Renal pelvis (tissue), 4 donors: Measurements from ENCODE around the gene SLC9A3. TPM values are rescaled to one million over a fixed set of nuclear protein-coding genes. Genes with fewer than 3 reads are reported as not detected.

ENCODE experiments used
- DNase-seq: peaks from one replicate; pipeline ENCODE4 v3.0.0-alpha.2; 2013
- polyA plus RNA-seq, 3 donors: library from polyadenylated mRNA; unstranded; fragments of 120-200 nt; gene quantifications; one replicate each; pipeline ENCODE4 v1.2.1, GENCODE V29; 2013; ENCODE audit not compliant: insufficient read length in 3 of 3

Gene SLC9A3
- polyA plus RNA-seq, 3 donors: 46.4 to 69.6 (median 58.0) TPM

DNA sequence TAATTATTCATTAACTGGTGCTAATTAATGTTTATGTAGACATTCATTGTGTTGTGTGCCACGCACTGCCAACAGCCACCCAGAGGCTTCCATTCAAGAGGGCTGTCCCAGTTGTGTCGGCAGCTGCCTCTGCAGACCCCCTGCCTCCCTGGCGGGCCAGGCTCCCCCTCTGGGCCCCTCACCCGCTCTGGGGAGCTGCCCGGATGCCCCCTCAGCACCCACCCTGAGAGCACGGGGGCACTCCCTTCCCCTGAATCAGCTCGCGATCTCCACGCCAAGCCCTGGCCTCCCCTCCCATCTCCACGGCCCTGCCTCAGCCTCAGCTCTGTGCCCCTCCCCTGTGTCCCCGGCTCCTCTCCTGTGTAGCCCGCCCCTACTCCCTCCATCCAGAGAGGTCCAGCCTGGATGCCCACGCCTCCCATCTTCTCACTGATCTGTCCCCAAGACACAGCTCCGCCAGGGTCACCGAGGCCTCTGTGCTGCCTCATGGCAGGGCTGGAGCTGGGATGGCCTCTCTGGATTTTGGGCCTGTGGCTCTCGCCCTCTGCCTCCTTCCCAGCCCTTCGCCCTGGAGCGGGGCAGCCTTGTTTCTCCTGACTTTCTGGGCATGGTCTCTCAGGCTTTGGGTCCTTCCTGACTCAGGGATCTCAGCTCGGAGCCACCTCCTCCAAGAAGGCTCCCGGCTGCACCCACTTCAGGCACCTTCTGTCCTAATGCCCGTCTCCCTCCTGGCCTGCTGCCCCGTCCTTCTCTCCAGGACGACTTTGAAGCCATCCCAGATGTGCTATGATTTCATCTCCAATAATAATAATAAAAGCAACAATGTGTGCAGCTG is 16.0 kb upstream of the SLC9A3 start:
- no peak for DNase-seq

DNA sequence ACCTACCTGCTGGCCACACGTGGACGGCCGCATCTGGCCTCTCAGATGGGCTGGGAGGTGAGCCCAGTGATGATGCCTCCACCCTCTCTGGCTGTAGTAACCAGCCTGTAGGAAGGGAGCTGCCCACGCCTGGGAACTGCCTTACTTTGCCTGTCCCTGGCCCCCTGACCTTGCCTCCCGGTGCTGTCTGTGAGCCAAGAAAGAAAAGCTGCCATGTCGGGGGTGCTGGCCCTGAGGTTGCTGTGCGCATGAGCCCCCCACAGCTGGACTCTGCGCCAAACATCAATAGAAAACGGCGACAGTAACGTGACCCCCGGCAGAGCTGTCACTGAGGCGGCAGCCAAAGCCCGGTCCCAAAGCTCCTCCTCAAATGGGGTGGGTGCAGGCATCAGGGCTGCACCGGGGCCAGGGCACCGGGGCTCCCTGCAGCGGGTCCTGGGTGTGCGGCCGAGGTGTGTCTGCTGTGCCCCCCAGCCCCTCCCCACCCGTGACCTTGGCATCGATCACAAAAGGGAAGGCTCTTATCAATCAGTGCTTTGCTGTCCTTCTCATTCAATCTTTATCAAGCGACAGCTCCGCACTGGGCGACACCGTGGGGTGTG is 15.3 kb upstream of the SLC9A3 start:
- no peak for DNase-seq

DNA sequence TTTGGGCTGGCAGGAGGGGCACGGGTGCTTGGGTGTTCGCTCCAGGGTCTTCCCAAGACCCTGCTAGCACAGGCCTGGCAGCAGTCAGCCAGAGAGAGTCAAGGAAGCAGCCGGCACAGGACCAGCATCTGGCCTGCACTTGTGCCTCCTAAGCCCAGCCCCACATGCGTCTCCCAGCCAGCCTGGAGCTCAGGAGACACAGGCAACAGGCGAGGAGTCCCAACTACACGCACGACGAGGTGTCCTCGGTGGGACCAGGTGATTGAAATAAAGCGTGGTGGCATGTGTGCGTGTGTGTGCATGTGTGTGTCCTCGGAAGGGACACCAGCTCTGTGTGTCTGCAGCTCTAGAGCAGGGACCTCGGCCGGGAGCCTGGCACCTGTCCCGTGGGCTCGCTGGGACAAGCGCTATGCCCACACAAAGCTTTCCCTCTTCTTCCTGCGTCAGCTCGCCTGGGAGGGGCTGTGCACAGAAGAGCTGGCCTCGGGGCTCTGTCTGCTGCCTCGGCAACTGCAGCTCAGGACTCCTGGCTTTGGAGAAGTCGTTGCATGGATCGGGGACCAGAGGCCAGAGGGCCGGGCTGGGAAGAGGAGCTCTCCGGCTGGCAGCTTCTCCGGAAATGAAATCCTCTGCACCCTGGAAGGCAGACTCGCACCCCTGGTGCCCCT is 14.7 kb upstream of the SLC9A3 start:
- DNase-seq: no peak

DNA sequence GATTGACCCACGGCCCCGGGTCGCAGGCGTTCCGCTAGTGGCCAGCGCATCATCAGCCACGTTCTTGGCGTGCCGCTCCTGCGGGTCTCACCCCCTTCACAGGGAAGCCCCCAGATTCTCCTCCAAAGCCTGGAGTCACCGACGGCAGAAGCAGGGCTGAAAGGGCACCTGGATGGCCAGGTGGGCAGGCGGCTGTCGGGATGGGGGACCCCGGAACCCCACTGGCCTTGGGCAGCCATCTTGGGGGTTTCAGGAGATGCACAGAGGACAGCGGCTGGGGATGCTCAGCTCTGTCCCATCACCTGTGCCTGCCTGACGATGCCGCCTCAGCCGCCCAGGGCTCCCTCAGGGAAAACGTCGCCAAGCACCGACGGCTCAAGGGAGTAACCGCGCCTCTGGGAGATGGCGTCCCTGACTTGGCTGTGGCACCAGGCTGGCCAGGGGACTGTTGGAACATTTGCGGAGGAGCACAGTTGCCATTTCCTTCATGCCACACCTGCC is 14.1 kb upstream of the SLC9A3 start:
- no peak for DNase-seq

DNA sequence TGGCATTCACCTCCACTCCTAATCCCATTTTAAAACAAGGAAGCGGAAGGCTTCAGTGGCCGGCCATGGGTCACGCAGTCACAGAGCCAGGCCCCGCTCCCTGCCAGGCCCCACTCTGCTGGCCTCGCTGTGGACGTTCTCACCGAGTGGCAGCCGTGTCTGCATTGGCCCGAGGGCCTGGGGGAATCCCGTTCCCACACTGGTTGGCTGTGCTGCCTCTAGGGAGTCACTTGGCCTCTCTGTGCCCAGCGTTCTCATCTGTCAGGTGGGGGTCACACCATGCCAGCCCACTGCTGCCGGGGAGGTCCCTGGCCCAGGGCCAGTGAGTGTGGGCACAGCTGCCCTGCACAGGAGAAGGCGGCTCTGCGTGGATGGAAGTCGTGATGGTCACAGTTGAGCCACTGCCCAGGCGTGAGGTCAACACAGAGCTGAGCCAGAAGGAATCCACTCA is 13.4 kb upstream of the SLC9A3 start:
- no peak for DNase-seq

DNA sequence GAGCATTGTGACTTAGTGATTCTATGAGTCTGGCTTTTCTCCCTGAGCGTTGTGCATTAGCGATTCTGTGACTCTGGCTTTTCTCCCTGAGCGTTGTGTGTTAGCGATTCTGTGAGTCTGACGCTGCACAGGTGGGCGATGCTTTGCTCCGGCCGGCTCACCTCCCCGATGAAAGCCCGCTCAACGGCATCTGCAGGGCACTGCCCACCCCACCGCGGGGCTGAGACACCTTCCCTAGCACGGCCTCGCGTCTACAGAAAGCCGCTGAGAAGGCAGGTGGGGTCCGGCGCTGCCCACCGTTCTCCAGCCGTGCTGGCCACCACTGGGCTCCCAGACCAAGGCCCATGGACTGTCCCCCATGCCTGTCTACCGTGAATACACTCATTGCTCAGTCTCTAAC is 12.8 kb upstream of the SLC9A3 start:
- no peak for DNase-seq

DNA sequence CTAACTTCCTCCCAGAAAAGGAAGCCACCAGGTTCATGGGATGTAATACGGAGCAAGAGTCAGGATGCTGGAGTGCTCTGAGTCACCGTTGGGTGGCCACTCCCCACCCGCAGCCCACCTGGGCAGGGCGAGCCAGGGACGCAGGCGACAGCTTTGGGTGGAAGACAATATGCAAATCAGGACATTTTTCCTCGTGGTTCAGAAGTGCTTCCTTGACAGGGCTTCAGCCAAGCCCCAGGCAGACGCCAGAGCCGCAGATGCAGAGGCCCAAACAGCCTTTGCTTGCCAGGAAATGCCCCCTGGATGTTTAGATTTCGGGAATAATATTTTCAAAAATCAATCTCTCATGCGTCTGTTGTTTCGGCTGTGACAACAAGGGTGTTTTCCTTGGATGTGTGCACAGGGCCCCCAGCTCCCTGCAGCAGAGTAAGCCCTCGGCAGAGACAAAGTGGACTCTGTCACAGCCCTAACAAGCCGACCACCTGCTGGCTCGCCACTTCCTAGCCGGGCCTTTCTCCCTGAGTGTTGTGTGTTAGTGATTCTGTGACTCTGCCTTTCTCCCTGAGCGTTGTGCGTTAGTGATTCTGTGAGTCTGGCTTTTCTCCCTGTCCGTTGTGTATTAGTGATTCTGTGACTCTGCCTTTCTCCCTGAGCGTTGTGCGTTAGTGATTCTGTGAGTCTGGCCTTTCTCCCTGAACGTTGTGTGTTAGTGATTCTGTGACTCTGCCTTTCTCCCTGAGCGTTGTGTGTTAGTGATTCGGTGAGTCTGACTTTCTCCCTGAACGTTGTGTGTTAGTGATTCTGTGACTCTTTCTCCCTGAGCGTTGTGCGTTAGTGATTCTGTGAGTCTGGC is 11.8 kb upstream of the SLC9A3 start:
- DNase-seq: no peak

DNA sequence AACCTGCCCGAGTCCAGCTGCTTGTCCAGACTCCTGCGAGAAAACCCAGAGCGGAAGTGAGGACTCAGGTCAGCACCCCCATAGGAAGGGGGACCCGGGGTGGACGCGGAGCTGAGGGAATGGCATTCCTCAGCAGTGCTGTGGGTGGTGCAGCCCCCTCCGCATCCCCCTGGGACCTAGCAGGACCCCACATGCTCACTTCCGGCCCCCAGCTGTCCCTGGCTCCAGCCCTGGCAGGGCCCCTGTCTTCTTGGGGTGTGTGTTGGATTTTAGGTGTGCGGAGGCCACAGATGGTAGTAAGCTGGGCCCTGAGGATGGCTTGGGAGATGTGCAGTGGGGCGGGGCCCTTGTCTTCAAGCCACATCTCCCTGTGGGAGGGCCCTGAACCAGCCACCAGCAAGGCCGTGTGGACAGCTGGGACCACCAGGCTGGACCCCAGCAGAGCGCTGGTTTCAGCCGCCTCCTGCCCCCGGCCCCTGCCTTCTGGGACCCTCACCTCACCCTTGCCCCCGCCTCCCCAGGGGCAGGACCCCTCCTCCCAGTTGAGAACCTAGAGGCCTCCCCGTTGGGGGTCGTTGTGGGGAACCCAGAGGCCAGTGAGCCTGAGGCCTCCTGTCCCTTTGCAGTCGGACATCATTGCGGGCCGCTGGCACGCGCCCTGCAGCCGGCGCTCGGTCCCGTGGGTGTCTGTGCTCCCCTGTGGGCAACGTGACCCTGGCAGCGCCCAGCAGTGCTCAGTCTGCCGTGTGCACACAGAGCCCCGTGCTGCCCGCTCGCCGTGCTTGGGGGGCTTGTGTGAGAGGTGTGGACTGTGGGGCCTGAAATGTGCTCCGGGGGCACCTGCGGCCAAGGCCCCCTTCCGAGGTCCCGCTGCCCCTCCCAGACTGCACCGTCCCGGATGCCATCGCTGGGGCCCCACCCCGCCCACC is 10.8 kb upstream of the SLC9A3 start:
- no peak for DNase-seq

DNA sequence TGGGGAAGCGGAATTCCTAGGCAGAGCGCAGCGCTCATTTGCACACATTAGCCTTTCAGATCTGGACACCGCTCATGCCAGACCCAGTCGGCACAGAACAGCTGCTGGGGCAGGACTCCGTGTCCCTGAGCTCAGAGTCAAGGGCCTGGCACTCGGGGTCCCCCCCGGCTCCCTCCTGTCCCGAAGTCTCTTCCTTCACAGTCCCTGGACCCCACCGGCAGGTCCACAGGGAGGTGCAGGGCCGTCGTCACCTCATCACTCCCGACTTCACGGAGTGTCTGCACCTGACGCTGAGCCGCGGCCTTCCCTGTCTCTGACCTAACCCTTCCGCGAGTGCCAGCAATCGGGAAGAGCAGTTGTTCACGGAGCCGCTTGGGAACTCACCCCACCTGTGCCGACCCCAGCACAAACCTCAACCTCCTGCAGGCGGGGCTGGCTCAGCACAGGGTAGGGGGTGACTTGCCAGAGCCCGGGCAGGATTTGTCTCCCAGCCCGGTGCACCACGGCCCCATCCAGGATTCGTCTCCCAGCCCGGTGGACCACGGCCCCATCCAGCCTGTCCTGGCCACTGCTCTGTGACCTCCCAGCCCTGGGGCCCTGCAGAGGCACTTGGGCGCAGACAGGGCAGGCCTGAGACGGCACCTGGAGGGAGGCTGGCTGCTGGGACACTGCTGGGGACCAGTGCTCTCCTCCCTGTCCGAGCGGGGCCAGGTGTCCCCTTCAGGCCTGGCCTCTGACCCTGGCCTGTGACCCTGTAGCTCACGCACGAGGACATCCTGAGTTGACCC is 9.9 kb upstream of the SLC9A3 start:
- DNase-seq: no peak

DNA sequence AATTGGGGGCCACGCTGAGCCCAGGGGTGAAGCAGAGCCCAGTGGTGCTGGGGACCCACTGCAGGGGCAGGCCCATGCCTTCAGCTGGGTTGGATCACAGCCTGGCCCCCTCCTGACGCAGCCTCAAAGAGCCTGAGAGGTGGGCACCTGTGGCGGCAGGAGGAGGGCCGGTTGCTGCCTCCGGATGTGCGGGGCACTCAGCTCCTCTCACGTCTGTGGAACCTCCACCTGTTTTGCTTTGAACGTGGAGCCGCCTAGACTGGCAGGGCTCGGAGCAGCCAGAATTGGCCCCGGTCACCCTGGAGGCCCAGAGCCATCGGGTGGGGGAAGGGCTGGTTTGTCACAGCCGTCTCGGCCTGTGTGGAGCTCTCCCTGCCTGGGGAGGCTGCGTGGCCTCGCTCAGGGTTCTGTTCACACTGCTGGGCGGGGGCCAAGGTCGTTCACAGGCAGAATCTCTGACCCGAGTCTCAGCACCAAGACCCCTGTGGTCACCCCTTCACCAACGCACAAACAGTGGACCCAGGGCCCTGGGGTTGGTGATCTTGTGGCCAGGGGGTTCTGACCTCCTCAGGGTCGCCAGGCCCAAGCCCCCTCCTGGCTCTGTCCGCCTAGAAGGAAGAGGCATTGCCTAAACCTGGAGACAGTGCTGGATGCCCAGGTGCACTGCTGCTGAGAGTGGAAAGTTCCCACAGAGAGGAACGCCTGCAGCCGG is 9.2 kb upstream of the SLC9A3 start:
- DNase-seq: no peak

DNA sequence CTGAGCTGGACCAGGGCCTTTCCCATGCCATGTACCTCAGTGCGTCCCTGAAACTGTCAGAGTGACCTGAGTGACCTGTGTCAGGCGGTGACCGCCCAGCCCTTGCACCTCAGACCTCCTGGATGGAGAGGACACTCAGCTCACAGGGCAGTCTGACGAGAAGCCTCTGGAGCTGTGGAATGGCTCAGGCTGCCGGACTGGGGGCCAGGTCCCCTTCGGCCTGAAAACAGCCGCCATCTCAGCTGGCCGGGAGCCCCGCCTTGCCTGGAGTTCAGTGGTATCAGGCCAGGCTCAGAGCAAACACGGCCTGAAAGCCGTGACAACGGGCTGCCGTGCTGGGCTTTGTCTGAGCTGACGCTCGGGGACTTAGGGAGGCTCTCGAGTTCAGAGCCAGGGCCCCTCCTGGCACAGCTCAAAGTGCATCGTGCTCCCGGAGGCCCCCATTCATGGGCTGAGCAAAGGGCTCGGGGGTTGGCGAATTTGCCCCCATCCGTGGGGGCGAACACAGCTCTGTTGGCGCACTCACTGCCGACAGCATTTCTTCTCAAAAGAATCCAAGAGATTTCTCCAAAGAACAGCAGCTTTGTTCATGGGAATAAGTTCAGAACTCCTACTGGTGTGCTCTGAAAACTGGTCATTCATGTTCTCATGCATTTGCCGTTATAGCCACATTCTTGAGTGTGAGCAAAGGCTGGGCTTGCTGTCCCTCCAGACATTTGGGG is 8.4 kb upstream of the SLC9A3 start:
- DNase-seq: no peak

DNA sequence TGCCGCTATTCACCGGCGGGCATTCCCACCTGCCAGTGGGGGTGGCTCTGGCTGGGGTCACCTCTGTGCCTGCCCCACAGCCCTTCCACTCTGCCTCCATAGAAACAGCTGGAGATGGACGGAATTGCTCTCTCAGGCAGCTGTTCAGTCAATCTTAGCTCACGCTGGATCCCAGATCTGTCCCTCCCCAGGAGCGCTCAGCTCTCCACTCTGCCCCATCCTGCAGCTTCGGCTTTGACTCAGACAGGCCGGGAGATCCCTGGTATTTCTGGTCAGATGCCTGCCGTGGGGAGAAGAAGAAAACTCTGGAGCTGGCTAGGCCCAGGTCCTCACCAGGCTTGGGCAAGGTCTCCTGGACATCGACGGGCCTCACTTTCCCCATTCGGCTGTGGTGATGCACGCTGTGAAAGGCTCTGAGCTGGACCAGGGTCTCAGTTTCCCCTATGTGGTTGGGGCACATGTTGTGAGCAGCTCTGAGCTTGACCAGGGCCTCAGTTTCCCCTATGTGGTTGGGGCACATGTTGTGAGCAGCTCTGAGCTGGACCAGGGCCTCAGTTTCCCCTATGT is 7.6 kb upstream of the SLC9A3 start:
- DNase-seq: no peak

DNA sequence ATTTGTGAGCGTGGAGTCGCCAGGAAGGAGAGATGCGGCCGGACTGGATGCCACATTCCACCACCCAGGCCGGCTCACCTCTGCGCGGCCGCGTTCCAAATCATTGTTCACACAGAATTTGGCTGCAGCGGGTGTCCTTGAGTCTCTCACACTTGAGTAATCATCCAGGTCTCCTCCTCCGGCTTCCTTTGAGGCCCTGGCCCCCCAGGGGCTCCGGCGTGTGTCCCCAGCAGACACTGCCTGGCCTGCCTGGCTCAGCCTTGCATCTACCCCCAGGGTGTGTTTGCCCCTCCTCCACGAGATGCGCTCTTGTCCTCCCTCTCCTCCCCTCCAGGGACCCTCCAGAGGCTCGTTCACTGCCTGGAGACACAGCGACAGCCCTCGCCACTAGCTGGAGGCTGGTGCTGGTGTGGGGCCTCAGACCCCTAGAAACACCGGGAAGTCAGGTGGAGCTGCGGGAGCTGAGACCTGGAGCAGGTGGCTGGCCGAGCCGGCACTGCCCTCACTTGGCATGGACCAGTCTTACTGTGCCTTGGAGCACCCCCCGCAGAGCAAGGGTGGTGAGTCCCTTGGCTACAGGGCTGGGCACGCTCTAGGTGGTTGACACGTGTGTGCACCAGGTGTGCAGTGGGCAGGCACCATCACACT is 7.0 kb upstream of the SLC9A3 start:
- no peak for DNase-seq

DNA sequence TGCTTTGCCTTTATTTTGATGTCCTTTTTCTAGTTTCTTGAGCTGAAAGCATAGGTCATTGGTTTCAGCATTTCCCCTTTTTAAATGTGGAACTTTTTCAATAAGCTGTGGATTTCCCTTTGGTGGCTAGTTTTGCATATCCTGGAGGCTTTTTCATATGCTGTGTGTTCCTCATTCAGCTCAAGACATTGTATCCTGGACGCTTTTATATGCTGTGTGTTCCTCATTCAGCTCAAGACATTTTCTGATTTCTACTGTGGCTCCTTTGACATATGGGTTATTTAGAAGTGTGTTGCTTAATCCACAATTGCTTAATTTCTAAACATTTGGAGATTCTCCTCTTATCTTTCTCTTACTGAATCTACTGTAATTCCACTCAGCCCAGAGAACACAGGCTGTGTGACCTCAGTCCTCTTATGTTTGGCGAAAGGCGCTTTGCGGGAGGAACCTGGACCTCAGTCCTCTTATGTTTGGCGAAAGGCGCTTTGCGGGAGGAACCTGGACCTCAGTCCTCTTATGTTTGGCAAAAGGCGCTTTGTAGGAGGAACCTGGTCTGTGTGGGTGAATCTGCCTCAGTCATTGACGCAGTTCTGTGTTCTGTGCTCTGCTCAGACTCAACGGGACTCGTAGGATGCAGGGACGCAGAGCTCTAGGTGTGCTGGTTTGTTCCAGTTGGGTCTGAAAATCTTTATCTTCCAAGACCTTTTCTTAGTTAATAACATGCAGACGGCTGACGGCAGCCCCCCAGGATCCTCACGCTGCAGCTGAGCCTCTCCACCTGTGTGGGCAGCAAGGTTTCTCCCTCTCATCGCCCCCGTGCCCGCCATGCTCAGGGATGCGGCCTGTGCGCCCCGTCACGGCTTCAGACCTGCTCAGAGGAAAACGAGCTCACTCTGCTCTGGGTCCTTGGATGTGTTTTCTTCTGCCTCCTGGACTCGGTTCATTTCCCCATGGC is 6.0 kb upstream of the SLC9A3 start:
- DNase-seq: no peak

DNA sequence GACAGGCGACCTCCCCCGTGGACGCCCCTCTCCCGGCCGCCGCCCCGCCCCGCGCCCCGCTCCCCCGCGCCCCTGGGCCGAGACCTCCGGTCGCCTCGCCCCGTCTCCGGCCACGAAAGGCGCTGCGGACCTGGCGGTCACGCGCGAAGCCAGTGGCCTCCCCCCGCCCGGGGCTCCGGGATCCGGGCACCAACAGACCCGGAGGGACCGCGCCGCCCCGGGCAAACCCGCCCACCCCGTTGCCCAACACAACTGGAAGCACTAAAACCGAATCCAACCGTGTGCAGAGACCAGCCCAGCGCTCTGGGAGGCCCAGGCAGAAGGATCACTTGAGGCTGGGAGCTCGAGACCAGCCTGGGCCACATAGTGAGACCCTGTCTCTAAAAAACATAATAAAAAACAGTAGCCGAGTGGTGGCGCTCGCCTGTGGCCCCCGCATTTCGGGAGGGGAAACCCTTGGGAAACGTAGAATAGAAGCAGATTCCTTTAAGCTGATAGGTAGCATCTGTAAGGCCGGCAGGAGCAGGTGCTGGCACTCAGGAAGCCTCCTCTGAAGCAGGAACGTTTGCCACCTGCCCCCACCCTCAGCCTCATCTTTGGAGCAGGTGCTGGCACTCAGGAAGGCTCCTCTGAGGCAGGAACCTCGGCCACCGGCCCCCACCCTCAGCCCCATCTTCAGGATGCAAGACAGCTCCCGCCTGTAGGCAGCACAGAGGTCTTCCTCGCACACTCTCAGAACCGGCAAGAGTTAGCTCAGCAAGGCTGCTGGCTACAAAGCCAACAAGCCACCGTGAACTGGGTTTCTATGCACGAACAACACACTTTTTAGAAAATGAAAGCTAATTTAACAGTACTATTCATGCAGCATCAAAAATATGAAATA is 4.6 kb upstream of the SLC9A3 start:
- DNase-seq: no peak
